ENCODE data around the gene ITIH3. TPM values are rescaled to one million over a fixed set of nuclear protein-coding genes. Genes with fewer than 3 reads are reported as not detected.

Gene ITIH3
- total and polyA plus RNA-seq, 10 of the 15 experiments (the other 5 are each of a cell fraction or from before 2014, with no cell fraction given): 0.07 to 0.17 (median 0.15) TPM; not detected in 7

GRCh38 chr3:52792413-52792812 is 2.2 kb upstream of the ITIH3 start:
- no peaks in the 10 kb centered on the region for H3K36me3 ChIP-seq (ENCODE audit: control insufficient read depth in 2 of 2, insufficient read depth in 2 of 2, low read length in 1 of 2)
- no TSS peak for BruUV-seq (replicated peaks)
- no peaks in the 10 kb centered on the region for H3K79me2 ChIP-seq (ENCODE audit: control insufficient read depth, insufficient read depth, low read length)
- no peak for FAIRE-seq
- ChIA-PET RAD21 (ENCODE audit: unreplicated experiment) (no interaction called here), POLR2A (interaction anchor here (0.8 kb wide), 1 partner anchor 12 kb away, joined by 3 read pairs; no protein-coding TSS in a partner anchor), CTCF (interaction anchor here (1.0 to 1.1 kb wide), 2 partner anchors 13 to 28 kb away, joined by 4 to 6 read pairs; no protein-coding TSS in a partner anchor), SMC1A (ENCODE audit: uncharacterized antibody, unreplicated experiment) (interaction anchor here (1.1 kb wide), 1 partner anchor 134 kb away, joined by 3 read pairs; no protein-coding TSS in a partner anchor)
- no peak overlapping the region for H3K4me2 ChIP-seq (ENCODE audit: control insufficient read depth, insufficient read depth)
- H3K4me3 ChIP-seq: no peak overlapping the region
- no peak overlapping the region for H3K27ac ChIP-seq (ENCODE audit: control insufficient read depth, insufficient read depth)
- no peaks in the 10 kb centered on the region for H4K20me1 ChIP-seq (ENCODE audit: control insufficient read depth, insufficient read depth)
- TF ChIP-seq SUZ12 (IDR thresholded peaks at IDR 0.05; ENCODE audit: unreplicated experiment) (no peak), GABPA (IDR thresholded peaks at IDR 0.05; ENCODE audit: low read depth) (no peak), CHD4 (IDR thresholded peaks at IDR 0.05) (no peak), NFXL1 (IDR thresholded peaks at IDR 0.05; ENCODE audit: borderline replicate concordance) (no peak), SREBF1 (IDR thresholded peaks at IDR 0.05; ENCODE audit: low read length) (no peak), CBFB (IDR thresholded peaks at IDR 0.05; ENCODE audit: low read depth) (no peak), ASH2L (IDR thresholded peaks at IDR 0.05; ENCODE audit: borderline replicate concordance, low read depth) (no peak), KDM1A (IDR thresholded peaks at IDR 0.05; ENCODE audit: borderline replicate concordance) (no peak), TCF12 (IDR thresholded peaks at IDR 0.05; ENCODE audit: low read depth, low read length) (no peak), SPI1 (IDR thresholded peaks at IDR 0.05; ENCODE audit: borderline replicate concordance, insufficient read depth, low read depth, low read length) (no peak), HDAC6 (IDR thresholded peaks at IDR 0.05; ENCODE audit: unreplicated experiment) (no peak), BCL3 (IDR thresholded peaks at IDR 0.05; ENCODE audit: borderline replicate concordance, insufficient read depth, low read depth, low read length, poor library complexity, severe bottlenecking) (no peak), CREM (IDR thresholded peaks at IDR 0.05; ENCODE audit: low read depth) (no peak), ATF3 (IDR thresholded peaks at IDR 0.05; ENCODE audit: borderline replicate concordance, extremely low read depth, low read depth, low read length) (no peak), BCL11A (IDR thresholded peaks at IDR 0.05; ENCODE audit: low read depth, low read length) (no peak), NBN (IDR thresholded peaks at IDR 0.05) (no peak), TCF7 (IDR thresholded peaks at IDR 0.05; ENCODE audit: borderline replicate concordance) (no peak)
- no peak overlapping the region for H2AFZ ChIP-seq (ENCODE audit: control insufficient read depth, low read depth, low read length)
- no peaks in the 10 kb centered on the region for H3K9me3 ChIP-seq (replicated peaks; ENCODE audit: control insufficient read depth, insufficient read depth, low read length)
- H3K27me3 ChIP-seq (replicated peaks in 1 of 2; ENCODE audit: control insufficient read depth in 2 of 2, insufficient read depth in 2 of 2, low read length in 1 of 2): no peaks in the 10 kb centered on the region; a peak in 1 of 4 replicates
- intact Hi-C loops (cut with micrococcal nuclease; ENCODE audit: unreplicated experiment) (no loop called here), in situ Hi-C loops (cut with MboI) (no loop called here)
- DNase-seq (ENCODE audit: low read depth, low spot score): no peak
- H3K9ac ChIP-seq (ENCODE audit: control insufficient read depth, insufficient read depth, low read length): no peak overlapping the region
- WGBS (ENCODE audit: insufficient coverage, insufficient replicate concordance, low lambda C conversion rate, missing lambda C conversion rate): 41% methylated on average over 7 of the region's 7 CpGs
- H3K4me1 ChIP-seq (ENCODE audit: control insufficient read depth, insufficient read depth, low read length): no peaks in the 10 kb centered on the region
- ATAC-seq: no peak
